MG63 (cell line): ENCODE measurements around the gene MED31. TPM values are rescaled to one million over a fixed set of nuclear protein-coding genes. Genes with fewer than 3 reads are reported as not detected.
"Not testable (repeated sequence)": the region's sequence is repeated elsewhere in the genome, so short reads cannot be mapped to it uniquely, and the experiment has no call there.

Experiments
- DNase-seq: peaks from one replicate; pipeline ENCODE4 v3.0.0-alpha.2; 2020
- H3K27me3 ChIP-seq: fragments of 250-450 bp; sonication (Bioruptor Pico); 2 replicates; pipeline ENCODE4 v1.5.1; 2020; ENCODE audit warnings: mild to moderate bottlenecking, moderate library complexity
- H3K36me3 ChIP-seq: fragments of 250-450 bp; sonication (Bioruptor Pico); 2 replicates; pipeline ENCODE4 v1.5.1; 2020; ENCODE audit warnings: mild to moderate bottlenecking, moderate library complexity
- H3K4me3 ChIP-seq: fragments of 250-450 bp; sonication (Bioruptor Pico); 2 replicates; pipeline ENCODE4 v1.5.1; 2020; ENCODE audit warnings: mild to moderate bottlenecking, moderate library complexity
- H3K9me3 ChIP-seq: fragments of 250-450 bp; sonication (Bioruptor Pico); 2 replicates; pipeline ENCODE4 v1.5.1; 2020; ENCODE audit warnings: mild to moderate bottlenecking, moderate library complexity
- total RNA-seq: library from RNA; depleted of rRNA; stranded (reverse); fragments of >200 nt; shearing (Covaris generic); gene quantifications from 2 replicates; pipeline ENCODE4 v1.2.3, GENCODE V29; 2014; ENCODE audit warnings: low replicate concordance; rRNA removed

Gene MED31
- total RNA-seq, 1 experiment from 2014 or later = 7.7 TPM

DNA sequence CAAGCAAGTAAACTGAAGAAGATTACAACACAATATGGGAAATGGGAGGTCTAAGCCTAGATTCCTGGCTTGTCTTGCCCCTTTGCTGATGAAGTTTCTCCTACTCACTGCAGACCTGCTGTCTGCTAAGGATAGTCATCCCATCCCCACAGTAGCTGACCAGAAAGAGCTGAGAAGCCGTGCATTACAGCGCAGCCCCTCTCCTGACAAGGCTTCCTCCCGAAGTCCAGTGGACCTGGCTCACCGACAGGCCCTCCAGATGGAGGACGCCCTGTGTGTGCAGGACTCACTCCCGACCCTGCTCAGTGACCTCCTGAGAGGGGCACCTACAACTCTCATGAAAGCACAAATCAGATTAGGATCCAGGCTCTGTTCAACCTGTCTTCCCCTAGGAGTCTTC is 46.3 kb downstream of the MED31 start:
- Histone ChIP-seq H3K9me3 (no peaks in the 10 kb centered on the region), H3K27me3 (no peaks in the 10 kb centered on the region), H3K36me3 (peaks cover 29% of the 10 kb centered on the region), H3K4me3 (no peak overlapping the region)
- DNase-seq = no peak

GRCh38 chr17:6603744-6604325 is 47.6 kb downstream of the MED31 start:
- peaks cover 24% of the 10 kb centered on the region for H3K36me3 ChIP-seq
- DNase-seq = no peak
- no peaks in the 10 kb centered on the region for H3K9me3 ChIP-seq
- H3K27me3 ChIP-seq = no peaks in the 10 kb centered on the region
- H3K4me3 ChIP-seq = no peak overlapping the region

DNA sequence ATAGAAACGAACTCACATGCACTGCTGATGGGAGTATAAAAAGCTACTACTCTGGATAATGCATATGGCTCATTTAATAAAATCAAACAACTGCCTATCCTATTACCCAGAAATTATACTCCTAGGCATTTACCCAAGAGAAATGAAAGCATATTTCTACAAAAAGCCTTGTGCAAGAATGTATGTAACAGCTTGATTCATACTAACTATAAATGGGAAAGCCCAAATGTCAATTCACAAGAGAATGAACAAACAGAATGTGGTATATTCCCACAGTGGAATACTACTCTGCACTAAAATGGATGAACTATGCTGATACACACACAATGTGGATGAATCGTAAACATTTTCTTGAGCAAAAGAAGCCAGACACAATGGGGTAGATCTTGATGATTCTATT is 49.3 kb downstream of the MED31 start:
- DNase-seq = no peak
- H3K36me3 ChIP-seq = peaks cover 16% of the 10 kb centered on the region
- no peaks in the 10 kb centered on the region for H3K9me3 ChIP-seq
- H3K4me3 ChIP-seq = no peak overlapping the region
- H3K27me3 ChIP-seq = no peaks in the 10 kb centered on the region

DNA sequence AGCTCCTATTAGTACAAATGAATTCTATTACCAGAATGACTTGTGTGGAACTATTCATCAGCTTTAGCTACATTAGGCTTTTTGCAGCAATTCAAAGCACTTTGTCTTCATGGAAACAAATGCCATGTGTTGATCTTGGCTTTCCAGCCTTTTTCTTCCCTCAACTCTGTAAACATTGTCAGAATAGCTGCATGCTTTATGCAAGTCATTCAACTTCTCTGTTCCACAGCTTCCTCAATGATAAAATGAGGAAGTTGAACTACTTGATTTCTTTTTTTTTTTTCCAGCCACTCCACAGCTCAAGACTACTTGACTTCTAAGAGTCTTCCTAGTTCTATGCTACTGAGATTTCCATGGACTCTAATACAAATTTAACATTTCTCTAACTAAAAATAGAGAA is 52.0 kb downstream of the MED31 start:
- Histone ChIP-seq H3K9me3 (no peaks in the 10 kb centered on the region), H3K27me3 (no peaks in the 10 kb centered on the region), H3K36me3 (peaks cover 14% of the 10 kb centered on the region), H3K4me3 (no peak overlapping the region)
- DNase-seq = no peak

GRCh38 chr17:6597727-6598126 is 53.7 kb downstream of the MED31 start:
- Histone ChIP-seq H3K27me3 (no peaks in the 10 kb centered on the region), H3K4me3 (no peak overlapping the region), H3K36me3 (peaks cover 14% of the 10 kb centered on the region), H3K9me3 (no peaks in the 10 kb centered on the region)
- no peak for DNase-seq

DNA sequence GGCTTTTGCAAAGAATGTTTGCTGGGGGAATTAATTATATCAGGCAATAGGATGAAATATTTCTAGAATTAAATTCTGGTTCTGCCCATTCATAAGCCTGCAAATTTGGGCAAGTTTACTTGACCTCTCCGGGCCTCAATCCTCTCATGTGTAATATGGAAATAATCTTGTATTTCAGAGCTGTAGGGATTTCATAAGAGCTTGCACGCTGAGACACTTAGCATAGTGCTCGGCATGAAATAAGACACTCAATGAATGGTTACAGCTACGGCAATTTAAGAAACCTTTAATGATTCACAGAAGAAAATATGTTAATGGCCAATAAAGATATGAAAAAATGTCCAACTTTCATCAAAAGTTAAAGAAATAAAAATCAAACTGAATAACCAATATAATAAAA is 54.5 kb downstream of the MED31 start:
- Histone ChIP-seq H3K9me3 (no peaks in the 10 kb centered on the region), H3K36me3 (peaks cover 14% of the 10 kb centered on the region), H3K27me3 (no peaks in the 10 kb centered on the region), H3K4me3 (no peak overlapping the region)
- no peak for DNase-seq

GRCh38 chr17:6596511-6596910 is 54.9 kb downstream of the MED31 start:
- H3K27me3 ChIP-seq = no peaks in the 10 kb centered on the region
- DNase-seq = no peak
- H3K9me3 ChIP-seq = no peaks in the 10 kb centered on the region
- H3K4me3 ChIP-seq = no peak overlapping the region
- peaks cover 9% of the 10 kb centered on the region for H3K36me3 ChIP-seq

DNA sequence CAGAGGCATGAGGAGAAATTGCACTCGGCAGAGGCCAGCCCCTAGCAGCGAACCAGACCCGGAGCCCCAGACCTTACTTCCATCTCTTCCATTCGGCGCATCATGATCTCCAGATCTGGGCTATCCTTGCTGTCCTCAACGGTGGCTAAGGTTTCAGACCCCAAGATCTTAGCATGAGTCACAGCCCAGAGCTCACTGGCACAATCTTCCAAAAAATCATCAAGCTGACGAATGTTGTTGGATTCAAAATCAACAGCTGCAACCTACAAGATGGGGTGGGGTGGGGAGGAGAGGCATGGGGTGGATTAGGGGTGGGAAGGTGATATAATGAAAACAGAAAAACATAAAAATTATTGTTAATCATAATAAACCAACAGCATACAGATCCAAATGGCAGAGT is 55.3 kb downstream of the MED31 start:
- no peak overlapping the region for H3K4me3 ChIP-seq
- DNase-seq = no peak
- no peaks in the 10 kb centered on the region for H3K27me3 ChIP-seq
- no peaks in the 10 kb centered on the region for H3K9me3 ChIP-seq
- H3K36me3 ChIP-seq = peaks cover 9% of the 10 kb centered on the region

DNA sequence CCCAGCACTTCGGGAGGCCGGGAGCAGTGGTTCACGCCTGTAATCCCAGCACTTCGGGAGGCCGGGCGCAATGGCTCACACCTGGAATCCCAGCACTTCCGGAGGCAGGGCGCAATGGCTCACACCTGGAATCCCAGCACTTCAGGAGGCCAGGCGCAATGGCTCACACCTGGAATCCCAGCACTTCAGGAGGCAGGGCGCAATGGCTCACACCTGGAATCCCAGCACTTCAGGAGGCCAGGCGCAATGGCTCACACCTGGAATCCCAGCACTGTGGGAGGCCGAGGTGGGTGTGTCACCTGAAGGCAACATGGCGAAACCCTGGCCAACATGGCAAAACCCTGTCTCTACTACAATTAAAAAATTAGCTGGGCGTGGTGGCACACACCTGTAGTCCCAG is 58.0 kb downstream of the MED31 start:
- not testable (repeated sequence) for H3K36me3 ChIP-seq, H3K27me3 ChIP-seq, DNase-seq, H3K9me3 ChIP-seq, H3K4me3 ChIP-seq

Other genes starting within 250 kb of the MED31 start
- gene AIPL1, start 216.5 kb downstream of the MED31 start, total RNA-seq = not detected in 2 replicates
- gene PIMREG, start 207.2 kb downstream of the MED31 start, total RNA-seq = 41.8 and 46.6 TPM in 2 replicates
- gene PITPNM3, start 95.0 kb downstream of the MED31 start, total RNA-seq = 1.4 and 2.0 TPM in 2 replicates
- gene KIAA0753, start 10.9 kb downstream of the MED31 start, total RNA-seq = 5.7 and 8.0 TPM in 2 replicates
- gene TXNDC17, start 10.5 kb downstream of the MED31 start, total RNA-seq = 54.8 and 127 TPM in 2 replicates
- gene C17orf100, start 157 bp upstream of the MED31 start, total RNA-seq = 1.9 and 2.9 TPM in 2 replicates
- gene SLC13A5, start 61.8 kb upstream of the MED31 start, total RNA-seq = not detected in 2 replicates
- 4.2 and 4.9 TPM in 2 replicates for gene XAF1, start 104.4 kb upstream of the MED31 start, total RNA-seq
- not detected in 2 replicates for gene FBXO39, start 124.6 kb upstream of the MED31 start, total RNA-seq
- gene TEKT1, start 180.1 kb upstream of the MED31 start, total RNA-seq = not detected in 2 replicates